Occipital lobe (tissue), 2 donors: ENCODE measurements around the gene ACP4. TPM values are rescaled to one million over a fixed set of nuclear protein-coding genes. Genes with fewer than 3 reads are reported as not detected.
"Not testable (repeated sequence)": the region's sequence is repeated elsewhere in the genome, so short reads cannot be mapped to it uniquely, and the experiment has no call there.

ENCODE experiments used
- DNase-seq: peaks from one replicate; lab custom pipeline; 2025; lab: John Stamatoyannopoulos, UW
- total RNA-seq: library from RNA; depleted of rRNA; stranded (reverse); fragments of >200 nt; gene quantifications from one replicate; pipeline ENCODE4 v1.2.3, GENCODE V29; 2014

The ACP4 gene, protein sequence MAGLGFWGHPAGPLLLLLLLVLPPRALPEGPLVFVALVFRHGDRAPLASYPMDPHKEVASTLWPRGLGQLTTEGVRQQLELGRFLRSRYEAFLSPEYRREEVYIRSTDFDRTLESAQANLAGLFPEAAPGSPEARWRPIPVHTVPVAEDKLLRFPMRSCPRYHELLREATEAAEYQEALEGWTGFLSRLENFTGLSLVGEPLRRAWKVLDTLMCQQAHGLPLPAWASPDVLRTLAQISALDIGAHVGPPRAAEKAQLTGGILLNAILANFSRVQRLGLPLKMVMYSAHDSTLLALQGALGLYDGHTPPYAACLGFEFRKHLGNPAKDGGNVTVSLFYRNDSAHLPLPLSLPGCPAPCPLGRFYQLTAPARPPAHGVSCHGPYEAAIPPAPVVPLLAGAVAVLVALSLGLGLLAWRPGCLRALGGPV
- not detected for total RNA-seq

GRCh38 chr19:50790396-50790795 lies at the start of gene ACP4:
TSS of gene ACP4 (plus strand) at chr19:50790415. CDS start at chr19:50790415, 0 bp downstream.
- no peak for DNase-seq

GRCh38 chr19:50741179-50741933 lies 48.9 kb upstream of the ACP4 start:
- no peak for DNase-seq

DNA sequence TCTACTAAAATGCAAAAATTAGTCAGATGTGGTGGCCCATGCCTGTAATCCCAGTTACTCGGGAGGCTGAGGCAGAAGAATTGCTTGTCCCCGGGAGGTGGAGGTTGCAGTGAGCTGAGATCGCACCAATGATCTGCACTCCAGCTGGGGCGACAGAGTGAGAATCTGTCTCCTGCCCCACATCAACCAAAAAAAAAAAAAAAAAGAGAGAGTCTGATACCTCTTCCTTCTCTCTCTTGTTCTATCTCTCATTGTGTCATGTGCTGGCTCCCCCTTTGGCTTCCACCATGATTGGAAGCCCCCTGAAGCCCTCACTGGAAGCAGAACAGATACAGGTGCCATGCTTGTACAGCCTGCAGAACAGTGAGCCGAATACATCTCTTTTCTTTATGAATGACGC lies 46.7 kb upstream of the ACP4 start:
- no peak for DNase-seq

GRCh38 chr19:50745221-50745620 lies 45.0 kb upstream of the ACP4 start:
- DNase-seq, result no peak

DNA sequence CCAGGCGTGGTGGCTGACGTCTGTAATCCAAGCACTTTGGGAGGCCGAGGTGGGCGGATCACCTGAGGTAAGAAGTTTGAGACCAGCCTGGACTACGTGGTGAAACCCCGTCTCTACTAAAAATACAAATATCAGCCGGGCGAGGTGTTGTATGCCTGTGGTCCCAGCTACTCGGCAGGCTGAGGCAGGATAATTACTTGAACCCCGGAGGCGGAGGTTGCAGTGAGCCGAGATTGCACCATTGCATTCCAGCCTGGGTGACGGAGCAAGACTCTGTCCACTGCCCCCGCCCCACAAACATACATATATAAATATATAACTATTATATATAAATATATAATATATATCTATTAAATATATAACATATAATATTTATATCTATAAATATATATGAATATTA lies 43.1 kb upstream of the ACP4 start:
- not testable (repeated sequence) for DNase-seq

DNA sequence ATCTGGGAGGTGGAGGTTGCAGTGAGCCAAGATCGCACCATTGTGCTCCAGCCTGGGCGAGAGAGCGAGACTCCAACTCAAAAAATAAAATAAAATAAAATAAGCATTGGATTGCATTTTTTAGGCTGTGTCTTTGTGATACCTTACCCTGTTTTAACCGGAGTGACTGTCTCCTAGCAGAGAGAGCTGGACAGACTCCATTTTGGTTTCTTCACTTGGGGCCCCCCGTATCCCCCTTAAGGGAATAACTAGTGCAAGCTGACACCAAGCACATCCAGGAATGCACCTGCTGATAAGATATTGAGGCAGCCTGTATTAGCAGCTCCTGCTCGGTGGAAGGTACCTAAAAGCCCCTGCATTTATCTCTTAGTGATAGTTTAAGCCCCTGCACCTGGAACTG lies 40.7 kb upstream of the ACP4 start:
- no peak for DNase-seq

DNA sequence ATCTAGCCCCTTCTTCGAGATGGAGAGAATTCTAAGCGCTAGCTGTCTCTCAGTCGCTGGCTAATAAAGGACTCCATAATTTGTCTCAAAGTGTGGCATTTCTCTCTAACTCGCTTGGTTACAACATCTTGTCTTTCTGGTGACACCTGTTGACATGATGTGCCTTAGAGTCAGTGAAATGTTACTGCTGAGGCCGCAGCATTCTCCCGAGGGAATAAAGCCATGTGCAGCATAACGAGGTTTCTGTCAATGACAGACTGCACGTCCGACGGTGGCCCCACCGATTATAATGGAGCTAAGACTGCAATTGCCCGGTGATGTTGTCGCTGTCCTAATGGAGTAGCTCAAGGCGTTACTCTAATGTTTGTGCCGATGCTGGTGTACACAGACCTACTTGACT lies 40.2 kb upstream of the ACP4 start:
- DNase-seq, result no peak

- no peak for DNase-seq
These were observed 36.3 kb upstream of the ACP4 start for GRCh38 chr19:50753879-50754278.

DNA sequence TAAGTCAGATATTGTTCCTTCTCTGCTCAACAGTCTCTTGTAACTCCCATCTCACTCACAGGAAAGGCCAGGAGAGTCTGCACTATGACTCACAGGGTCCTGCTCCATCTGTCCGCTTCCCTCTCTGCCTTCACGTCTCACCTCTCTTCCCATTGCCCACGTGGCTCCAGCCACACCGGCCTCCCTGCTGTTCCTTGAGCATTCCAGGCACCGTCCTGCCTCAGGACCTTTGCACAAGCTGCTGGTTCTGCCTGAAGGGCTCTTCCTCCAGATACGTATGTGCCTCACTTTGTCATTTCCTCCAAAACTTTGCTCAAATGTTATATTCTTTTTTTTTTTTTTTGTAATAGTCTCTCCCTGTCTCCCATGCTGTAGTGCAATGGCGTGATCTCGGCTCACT lies 34.0 kb upstream of the ACP4 start:
- DNase-seq, result not testable (repeated sequence)

- not testable (repeated sequence) for DNase-seq
These were observed 32.6 kb upstream of the ACP4 start for GRCh38 chr19:50757624-50758023.

GRCh38 chr19:50759076-50759475 lies 31.1 kb upstream of the ACP4 start:
- not testable (repeated sequence) for DNase-seq

- DNase-seq, result no peak
These were observed 30.3 kb upstream of the ACP4 start for GRCh38 chr19:50759886-50760285.

DNA sequence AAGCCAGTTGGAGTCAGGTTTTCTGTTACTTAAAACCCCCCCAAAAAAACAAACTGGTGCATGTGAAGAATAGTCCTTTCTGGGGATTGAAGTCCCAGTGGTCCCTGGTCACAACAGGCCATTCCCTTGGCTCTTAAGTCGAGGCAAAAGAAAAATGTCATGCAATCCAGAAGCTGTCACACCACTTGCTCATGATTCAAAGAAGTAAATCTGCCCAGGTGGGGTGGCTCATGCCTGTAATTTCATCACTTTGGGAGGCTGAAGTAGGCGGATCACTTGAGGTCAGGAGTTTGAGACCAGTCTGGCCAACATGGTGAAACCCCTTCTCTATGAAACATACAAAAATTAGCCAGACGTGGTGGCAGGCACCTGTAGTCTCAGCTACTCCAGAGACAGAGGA lies 28.7 kb upstream of the ACP4 start:
- not testable (repeated sequence) for DNase-seq

DNA sequence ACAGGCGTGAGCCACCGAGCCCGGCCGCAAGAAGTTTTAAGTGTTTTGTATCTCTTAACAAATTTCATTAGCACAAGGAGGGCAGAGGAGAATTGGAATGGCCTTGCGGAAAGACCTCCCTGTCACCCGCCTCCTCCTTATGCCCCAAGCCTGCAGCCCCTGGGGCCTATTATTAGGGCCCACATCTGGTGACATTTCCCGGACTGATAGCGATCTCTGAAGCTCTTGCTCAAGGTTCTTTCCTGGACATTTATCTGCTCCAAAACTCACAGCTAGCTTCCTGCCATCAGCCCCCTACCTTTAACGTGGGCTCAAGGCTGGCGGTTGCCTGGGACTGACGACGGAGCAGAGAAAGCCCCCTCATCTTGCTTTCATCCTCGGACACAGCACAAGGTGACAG lies 26.7 kb upstream of the ACP4 start:
- not testable (repeated sequence) for DNase-seq

- no peak for DNase-seq
These were observed 25.8 kb upstream of the ACP4 start for GRCh38 chr19:50764409-50764808.

GRCh38 chr19:50766746-50767145 lies 23.5 kb upstream of the ACP4 start:
- not testable (repeated sequence) for DNase-seq

GRCh38 chr19:50767263-50767662 lies 23.0 kb upstream of the ACP4 start:
- DNase-seq, result not testable (repeated sequence)

- no peak for DNase-seq
These were observed 21.9 kb upstream of the ACP4 start for GRCh38 chr19:50768277-50768676.

DNA sequence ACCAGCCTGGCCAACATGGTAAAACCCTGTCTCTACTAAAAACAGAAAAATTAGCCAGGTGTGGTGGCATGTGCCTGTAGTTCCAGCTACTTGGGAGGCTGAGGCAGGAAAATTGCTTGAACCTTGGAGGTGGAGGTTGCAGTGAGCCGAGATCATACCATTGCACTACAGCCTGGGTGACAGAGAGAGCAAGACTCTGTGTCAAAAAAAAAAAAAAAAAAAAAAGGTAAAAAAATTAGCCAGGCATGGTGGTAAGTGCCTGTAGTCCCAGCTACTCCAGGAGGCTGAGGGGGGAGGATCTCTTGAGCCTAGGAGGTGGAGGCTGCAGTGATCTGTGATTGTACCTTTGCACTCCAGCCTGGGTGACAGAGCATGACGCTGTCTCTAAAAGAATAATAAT lies 20.1 kb upstream of the ACP4 start, which contains the start of gene GPR32:
Gene GPR32, plus strand, starts transcription at position 301 of the 400 bp plus-strand sequence. CDS start 137 bp downstream, outside the sequence.
- not testable (repeated sequence) for DNase-seq

DNA sequence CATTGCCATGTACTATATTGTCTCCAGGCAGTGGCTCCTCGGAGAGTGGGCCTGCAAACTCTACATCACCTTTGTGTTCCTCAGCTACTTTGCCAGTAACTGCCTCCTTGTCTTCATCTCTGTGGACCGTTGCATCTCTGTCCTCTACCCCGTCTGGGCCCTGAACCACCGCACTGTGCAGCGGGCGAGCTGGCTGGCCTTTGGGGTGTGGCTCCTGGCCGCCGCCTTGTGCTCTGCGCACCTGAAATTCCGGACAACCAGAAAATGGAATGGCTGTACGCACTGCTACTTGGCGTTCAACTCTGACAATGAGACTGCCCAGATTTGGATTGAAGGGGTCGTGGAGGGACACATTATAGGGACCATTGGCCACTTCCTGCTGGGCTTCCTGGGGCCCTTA lies 19.3 kb upstream of the ACP4 start:
- DNase-seq, result no peak

DNA sequence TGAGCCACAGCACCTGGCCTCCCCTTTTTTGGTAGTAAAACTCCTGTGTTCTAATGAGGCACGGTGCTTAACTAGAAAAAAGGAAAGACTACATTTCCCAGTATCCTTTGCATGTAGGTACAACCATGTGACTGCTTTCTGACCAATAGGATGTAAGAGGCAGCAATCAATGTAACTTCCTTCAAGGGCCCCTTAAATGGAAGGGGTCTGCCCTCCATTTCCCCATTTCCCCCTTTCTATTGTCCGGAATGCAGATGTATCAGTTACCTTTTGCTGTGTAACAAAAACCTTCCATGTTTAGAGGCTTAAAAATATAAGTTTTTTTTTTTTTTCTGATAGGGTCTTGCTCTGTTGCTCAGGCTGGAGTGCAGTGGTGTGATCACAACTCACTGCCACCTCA lies 17.7 kb upstream of the ACP4 start:
- no peak for DNase-seq

GRCh38 chr19:50772912-50773311 lies 17.3 kb upstream of the ACP4 start:
- DNase-seq, result not testable (repeated sequence)

GRCh38 chr19:50773454-50773853 lies 16.8 kb upstream of the ACP4 start:
- not testable (repeated sequence) for DNase-seq
